Measurements from ENCODE around the gene CCL1.

DNA sequence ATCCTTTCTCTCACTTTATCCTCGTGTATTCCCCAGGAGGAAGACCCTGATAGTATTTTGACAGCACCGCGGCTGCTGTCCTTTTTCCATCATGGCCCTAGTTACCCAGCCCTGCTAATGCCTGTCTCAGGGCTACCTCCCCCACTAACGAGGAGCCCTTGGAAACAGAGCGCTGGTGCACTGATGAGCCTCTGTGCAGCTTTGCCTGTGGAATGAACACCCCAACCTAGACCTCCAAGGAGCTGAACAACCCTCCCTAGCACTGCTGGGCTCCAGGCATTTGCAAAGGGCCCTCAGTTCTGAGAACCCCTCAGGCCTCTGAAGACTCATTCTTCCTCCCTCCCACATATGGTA lies 23.3 kb upstream of the CCL1 start:
- TF ChIP-seq GATA2 (IDR thresholded peaks at IDR 0.05; ENCODE audit: low read depth, low read length) (no peak), GATA3 (IDR thresholded peaks at IDR 0.05; ENCODE audit: low read depth, low read length) (no peak)

Data from SH-SY5Y (cell line).